Measurements from ENCODE around the gene MAPT. TPM values are rescaled to one million over a fixed set of nuclear protein-coding genes. Genes with fewer than 3 reads are reported as not detected.

MAPT gene
- total and polyA plus RNA-seq, 2 of the 13 experiments (the other 11 are each of a cell fraction or from before 2014, with no cell fraction given): 2.1 to 2.8 TPM

- TF ChIP-seq ZNF17 (CRISPR knock-in tag; IDR thresholded peaks at IDR 0.05) (no peak), REPIN1 (CRISPR knock-in tag; IDR thresholded peaks at IDR 0.05; ENCODE audit: borderline replicate concordance, low read depth) (no peak; the same call in 1 of the 2 replicates), ZNF124 (CRISPR knock-in tag; IDR thresholded peaks at IDR 0.05) (peak; percentile 94), ZNF256 (CRISPR knock-in tag; conservative IDR thresholded peaks at IDR 0.05) (no peak), HNRNPLL (IDR thresholded peaks at IDR 0.05; ENCODE audit: low read depth, low read length, poor library complexity, severe bottlenecking) (peak; percentile 66), TSC22D2 (CRISPR knock-in tag; IDR thresholded peaks at IDR 0.05; ENCODE audit: borderline replicate concordance) (peak; percentile 88; the same call in 1 of the 2 replicates), ZFP1 (CRISPR knock-in tag; IDR thresholded peaks at IDR 0.05) (no peak), KLF15 (CRISPR knock-in tag; IDR thresholded peaks at IDR 0.05; ENCODE audit: borderline replicate concordance) (no peak), GATA4 (IDR thresholded peaks at IDR 0.05; ENCODE audit: borderline replicate concordance, low read depth) (no peak), SRSF1 (optimal IDR thresholded peaks at IDR 0.05; ENCODE audit: low read depth, low read length) (no peak), PAWR (CRISPR knock-in tag; IDR thresholded peaks at IDR 0.05; ENCODE audit: borderline replicate concordance) (no peak), ZBTB25 (CRISPR knock-in tag; IDR thresholded peaks at IDR 0.05) (0 out of 2 replicates have a peak, but pooled peaks have one; percentile 45), ATM (IDR thresholded peaks at IDR 0.05; ENCODE audit: borderline replicate concordance) (no peak), ZFP36 (IDR thresholded peaks at IDR 0.05; ENCODE audit: borderline replicate concordance, low read depth, low read length, partially characterized antibody) (no peak), TARDBP (CRISPR knock-in tag; IDR thresholded peaks at IDR 0.05) (no peak), SP4 (CRISPR knock-in tag; IDR thresholded peaks at IDR 0.05) (no peak), TFDP1 (CRISPR knock-in tag; IDR thresholded peaks at IDR 0.05; ENCODE audit: borderline replicate concordance) (peak; percentile 42; the same call in 1 of the 2 replicates), E2F2 (CRISPR knock-in tag; IDR thresholded peaks at IDR 0.05; ENCODE audit: borderline replicate concordance) (no peak), HMG20A (CRISPR knock-in tag; IDR thresholded peaks at IDR 0.05; ENCODE audit: borderline replicate concordance) (0 out of 2 replicates have a peak, but pooled peaks have one; percentile 13)
- TF ChIP-seq, protein P1, sequence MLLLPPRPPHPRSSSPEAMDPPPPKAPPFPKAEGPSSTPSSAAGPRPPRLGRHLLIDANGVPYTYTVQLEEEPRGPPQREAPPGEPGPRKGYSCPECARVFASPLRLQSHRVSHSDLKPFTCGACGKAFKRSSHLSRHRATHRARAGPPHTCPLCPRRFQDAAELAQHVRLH (CRISPR knock-in tag; IDR thresholded peaks at IDR 0.05; ENCODE audit: borderline replicate concordance, low read depth): 0 out of 2 replicates have a peak, but pooled peaks have one; percentile 28
- TF ChIP-seq, protein P2, sequence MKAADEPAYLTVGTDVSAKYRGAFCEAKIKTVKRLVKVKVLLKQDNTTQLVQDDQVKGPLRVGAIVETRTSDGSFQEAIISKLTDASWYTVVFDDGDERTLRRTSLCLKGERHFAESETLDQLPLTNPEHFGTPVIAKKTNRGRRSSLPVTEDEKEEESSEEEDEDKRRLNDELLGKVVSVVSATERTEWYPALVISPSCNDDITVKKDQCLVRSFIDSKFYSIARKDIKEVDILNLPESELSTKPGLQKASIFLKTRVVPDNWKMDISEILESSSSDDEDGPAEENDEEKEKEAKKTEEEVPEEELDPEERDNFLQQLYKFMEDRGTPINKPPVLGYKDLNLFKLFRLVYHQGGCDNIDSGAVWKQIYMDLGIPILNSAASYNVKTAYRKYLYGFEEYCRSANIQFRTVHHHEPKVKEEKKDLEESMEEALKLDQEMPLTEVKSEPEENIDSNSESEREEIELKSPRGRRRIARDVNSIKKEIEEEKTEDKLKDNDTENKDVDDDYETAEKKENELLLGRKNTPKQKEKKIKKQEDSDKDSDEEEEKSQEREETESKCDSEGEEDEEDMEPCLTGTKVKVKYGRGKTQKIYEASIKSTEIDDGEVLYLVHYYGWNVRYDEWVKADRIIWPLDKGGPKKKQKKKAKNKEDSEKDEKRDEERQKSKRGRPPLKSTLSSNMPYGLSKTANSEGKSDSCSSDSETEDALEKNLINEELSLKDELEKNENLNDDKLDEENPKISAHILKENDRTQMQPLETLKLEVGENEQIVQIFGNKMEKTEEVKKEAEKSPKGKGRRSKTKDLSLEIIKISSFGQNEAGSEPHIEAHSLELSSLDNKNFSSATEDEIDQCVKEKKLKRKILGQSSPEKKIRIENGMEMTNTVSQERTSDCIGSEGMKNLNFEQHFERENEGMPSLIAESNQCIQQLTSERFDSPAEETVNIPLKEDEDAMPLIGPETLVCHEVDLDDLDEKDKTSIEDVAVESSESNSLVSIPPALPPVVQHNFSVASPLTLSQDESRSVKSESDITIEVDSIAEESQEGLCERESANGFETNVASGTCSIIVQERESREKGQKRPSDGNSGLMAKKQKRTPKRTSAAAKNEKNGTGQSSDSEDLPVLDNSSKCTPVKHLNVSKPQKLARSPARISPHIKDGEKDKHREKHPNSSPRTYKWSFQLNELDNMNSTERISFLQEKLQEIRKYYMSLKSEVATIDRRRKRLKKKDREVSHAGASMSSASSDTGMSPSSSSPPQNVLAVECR (CRISPR knock-in tag; IDR thresholded peaks at IDR 0.05; ENCODE audit: borderline replicate concordance): peak; percentile 71; the same call in 1 of the 2 replicates
Measured at GRCh38 chr17:45948881-45949624, 54.7 kb downstream of the MAPT start (continued).

Measured in HepG2 (cell line).